ENCODE results near the gene MTFP1.

MTFP1 gene

GRCh38 chr22:30432096-30432495 lies 6.5 kb downstream of the MTFP1 start:
- H2BK5ac ChIP-seq (ENCODE audit: low read depth, low read length, poor library complexity, severe bottlenecking) = no peak overlapping the region
- no peak overlapping the region for H2AK5ac ChIP-seq (ENCODE audit: low read length, severe bottlenecking)
- H3K4me2 ChIP-seq (ENCODE audit: low read length, poor library complexity, severe bottlenecking) = no peak overlapping the region
- H3K79me1 ChIP-seq (replicated peaks; ENCODE audit: low read length, poor library complexity, severe bottlenecking) = no peaks in the 10 kb centered on the region
- H3K9me3 ChIP-seq (ENCODE audit: control insufficient read depth, low read length) = no peaks in the 10 kb centered on the region
- no peak overlapping the region for H4K8ac ChIP-seq (ENCODE audit: low read length)
- H3K14ac ChIP-seq (ENCODE audit: low read length in 2 of 2) = no peak overlapping the region
- no peak overlapping the region for H2AFZ ChIP-seq (ENCODE audit: low read depth, low read length)
- H3K4me1 ChIP-seq (ENCODE audit: control insufficient read depth, insufficient read depth, low read depth, low read length) = peaks cover 7% of the 10 kb centered on the region
- no peak overlapping the region for H3K23ac ChIP-seq (ENCODE audit: low read length in 2 of 2)
- no peaks in the 10 kb centered on the region for H3K27me3 ChIP-seq (ENCODE audit: control insufficient read depth in 1 of 2, insufficient read depth in 1 of 2, low read length in 2 of 2)
- 84% methylated on average over 4 of the region's 4 CpGs for WGBS
- H3K18ac ChIP-seq (ENCODE audit: low read depth in 1 of 2, low read length in 2 of 2) = no peak overlapping the region
- DNase-seq = no peak
- H3K36me3 ChIP-seq (ENCODE audit: control insufficient read depth in 1 of 2, insufficient read depth in 2 of 2, low read depth in 1 of 2, low read length in 2 of 2) = peaks cover 0 to 21% of the 10 kb centered on the region in 2 experiments
- H3K27ac ChIP-seq (ENCODE audit: low read length, poor library complexity, severe bottlenecking) = no peak overlapping the region
- no peak overlapping the region for H2BK12ac ChIP-seq (ENCODE audit: low read length in 2 of 2)
- no peak overlapping the region for H3K4ac ChIP-seq (ENCODE audit: low read depth in 1 of 2, low read length in 2 of 2)
- H2BK15ac ChIP-seq (ENCODE audit: low read depth, poor library complexity, severe bottlenecking) = no peak overlapping the region
- no peak overlapping the region for H3K4me3 ChIP-seq (ENCODE audit: insufficient read depth in 1 of 2, low read depth in 1 of 2, low read length in 2 of 2)
- no peak overlapping the region for H4K91ac ChIP-seq (ENCODE audit: low read length)
- H3K9ac ChIP-seq (ENCODE audit: low read length) = no peak overlapping the region
- H2BK120ac ChIP-seq (ENCODE audit: low read depth, low read length) = no peak overlapping the region

- H3K4me2 ChIP-seq (ENCODE audit: low read length, poor library complexity, severe bottlenecking) = no peak overlapping the region
- WGBS = 45% methylated on average over 1 of the region's 2 CpGs
- no peak overlapping the region for H3K27ac ChIP-seq (ENCODE audit: low read length, poor library complexity, severe bottlenecking)
- no peaks in the 10 kb centered on the region for H3K79me1 ChIP-seq (replicated peaks; ENCODE audit: low read length, poor library complexity, severe bottlenecking)
- no peak overlapping the region for H2BK12ac ChIP-seq (ENCODE audit: low read length in 2 of 2)
- H3K9me3 ChIP-seq (ENCODE audit: control insufficient read depth, low read length) = no peaks in the 10 kb centered on the region
- no peak overlapping the region for H3K18ac ChIP-seq (ENCODE audit: low read depth in 1 of 2, low read length in 2 of 2)
- no peak overlapping the region for H3K14ac ChIP-seq (ENCODE audit: low read length in 2 of 2)
- H2AK5ac ChIP-seq (ENCODE audit: low read length, severe bottlenecking) = no peak overlapping the region
- no peak overlapping the region for H4K91ac ChIP-seq (ENCODE audit: low read length)
- H3K9ac ChIP-seq (ENCODE audit: low read length) = no peak overlapping the region
- H2BK120ac ChIP-seq (ENCODE audit: low read depth, low read length) = no peak overlapping the region
- H3K4me1 ChIP-seq (ENCODE audit: control insufficient read depth, insufficient read depth, low read depth, low read length) = peaks cover 6% of the 10 kb centered on the region
- H4K8ac ChIP-seq (ENCODE audit: low read length) = no peak overlapping the region
- H2AFZ ChIP-seq (ENCODE audit: low read depth, low read length) = no peak overlapping the region
- H3K36me3 ChIP-seq (ENCODE audit: control insufficient read depth in 1 of 2, insufficient read depth in 2 of 2, low read depth in 1 of 2, low read length in 2 of 2) = peaks cover 0 to 18% of the 10 kb centered on the region in 2 experiments
- no peak overlapping the region for H3K23ac ChIP-seq (ENCODE audit: low read length in 2 of 2)
- no peak overlapping the region for H2BK15ac ChIP-seq (ENCODE audit: low read depth, poor library complexity, severe bottlenecking)
- DNase-seq = no peak
- H3K27me3 ChIP-seq (ENCODE audit: control insufficient read depth in 1 of 2, insufficient read depth in 1 of 2, low read length in 2 of 2) = no peaks in the 10 kb centered on the region
- no peak overlapping the region for H3K4ac ChIP-seq (ENCODE audit: low read depth in 1 of 2, low read length in 2 of 2)
- no peak overlapping the region for H3K4me3 ChIP-seq (ENCODE audit: insufficient read depth in 1 of 2, low read depth in 1 of 2, low read length in 2 of 2)
- no peak overlapping the region for H2BK5ac ChIP-seq (ENCODE audit: low read depth, low read length, poor library complexity, severe bottlenecking)
Observed at GRCh38 chr22:30432520-30432919, 7.0 kb downstream of the MTFP1 start.

- H2AFZ ChIP-seq (ENCODE audit: low read depth, low read length) = no peak overlapping the region
- no peak overlapping the region for H4K8ac ChIP-seq (ENCODE audit: low read length)
- peaks cover 0 to 15% of the 10 kb centered on the region in 2 experiments for H3K36me3 ChIP-seq (ENCODE audit: control insufficient read depth in 1 of 2, insufficient read depth in 2 of 2, low read depth in 1 of 2, low read length in 2 of 2)
- H3K79me1 ChIP-seq (replicated peaks; ENCODE audit: low read length, poor library complexity, severe bottlenecking) = no peaks in the 10 kb centered on the region
- H2BK5ac ChIP-seq (ENCODE audit: low read depth, low read length, poor library complexity, severe bottlenecking) = no peak overlapping the region
- H3K18ac ChIP-seq (ENCODE audit: low read depth in 1 of 2, low read length in 2 of 2) = no peak overlapping the region
- H2BK12ac ChIP-seq (ENCODE audit: low read length in 2 of 2) = no peak overlapping the region
- peaks cover 6% of the 10 kb centered on the region for H3K4me1 ChIP-seq (ENCODE audit: control insufficient read depth, insufficient read depth, low read depth, low read length)
- no peak overlapping the region for H4K91ac ChIP-seq (ENCODE audit: low read length)
- WGBS = 91% methylated on average over 3 of the region's 3 CpGs
- H2AK5ac ChIP-seq (ENCODE audit: low read length, severe bottlenecking) = no peak overlapping the region
- H3K27ac ChIP-seq (ENCODE audit: low read length, poor library complexity, severe bottlenecking) = no peak overlapping the region
- no peaks in the 10 kb centered on the region for H3K27me3 ChIP-seq (ENCODE audit: control insufficient read depth in 1 of 2, insufficient read depth in 1 of 2, low read length in 2 of 2)
- no peak overlapping the region for H2BK120ac ChIP-seq (ENCODE audit: low read depth, low read length)
- H2BK15ac ChIP-seq (ENCODE audit: low read depth, poor library complexity, severe bottlenecking) = no peak overlapping the region
- H3K9me3 ChIP-seq (ENCODE audit: control insufficient read depth, low read length) = no peaks in the 10 kb centered on the region
- no peak overlapping the region for H3K4me2 ChIP-seq (ENCODE audit: low read length, poor library complexity, severe bottlenecking)
- no peak overlapping the region for H3K4ac ChIP-seq (ENCODE audit: low read depth in 1 of 2, low read length in 2 of 2)
- no peak overlapping the region for H3K14ac ChIP-seq (ENCODE audit: low read length in 2 of 2)
- H3K23ac ChIP-seq (ENCODE audit: low read length in 2 of 2) = no peak overlapping the region
- no peak overlapping the region for H3K9ac ChIP-seq (ENCODE audit: low read length)
- DNase-seq = no peak
- H3K4me3 ChIP-seq (ENCODE audit: insufficient read depth in 1 of 2, low read depth in 1 of 2, low read length in 2 of 2) = no peak overlapping the region
Observed at GRCh38 chr22:30433227-30433626, 7.7 kb downstream of the MTFP1 start.

- Histone ChIP-seq H2BK5ac (ENCODE audit: low read depth, low read length, poor library complexity, severe bottlenecking) (no peak overlapping the region), H3K14ac (ENCODE audit: low read length in 2 of 2) (no peak overlapping the region), H3K9me3 (ENCODE audit: control insufficient read depth, low read length) (no peaks in the 10 kb centered on the region), H3K4me1 (ENCODE audit: control insufficient read depth, insufficient read depth, low read depth, low read length) (peaks cover 6% of the 10 kb centered on the region), H3K4ac (ENCODE audit: low read depth in 1 of 2, low read length in 2 of 2) (no peak overlapping the region), H3K27me3 (ENCODE audit: control insufficient read depth in 1 of 2, insufficient read depth in 1 of 2, low read length in 2 of 2) (no peaks in the 10 kb centered on the region), H2BK15ac (ENCODE audit: low read depth, poor library complexity, severe bottlenecking) (no peak overlapping the region), H3K23ac (ENCODE audit: low read length in 2 of 2) (no peak overlapping the region), H4K8ac (ENCODE audit: low read length) (no peak overlapping the region), H3K36me3 (ENCODE audit: control insufficient read depth in 1 of 2, insufficient read depth in 2 of 2, low read depth in 1 of 2, low read length in 2 of 2) (peaks cover 0 to 9% of the 10 kb centered on the region in 2 experiments), H3K4me2 (ENCODE audit: low read length, poor library complexity, severe bottlenecking) (no peak overlapping the region), H4K91ac (ENCODE audit: low read length) (no peak overlapping the region), H3K9ac (ENCODE audit: low read length) (no peak overlapping the region), H3K79me1 (replicated peaks; ENCODE audit: low read length, poor library complexity, severe bottlenecking) (no peaks in the 10 kb centered on the region), H3K4me3 (ENCODE audit: insufficient read depth in 1 of 2, low read depth in 1 of 2, low read length in 2 of 2) (no peak overlapping the region), H2AK5ac (ENCODE audit: low read length, severe bottlenecking) (no peak overlapping the region), H3K27ac (ENCODE audit: low read length, poor library complexity, severe bottlenecking) (no peak overlapping the region), H2BK12ac (ENCODE audit: low read length in 2 of 2) (no peak overlapping the region), H2BK120ac (ENCODE audit: low read depth, low read length) (no peak overlapping the region), H2AFZ (ENCODE audit: low read depth, low read length) (no peak overlapping the region), H3K18ac (ENCODE audit: low read depth in 1 of 2, low read length in 2 of 2) (no peak overlapping the region)
- WGBS = 89% methylated on average over 1 of the region's 1 CpG
- DNase-seq = no peak
Observed at GRCh38 chr22:30433773-30434172, 8.2 kb downstream of the MTFP1 start.

All from mesenchymal stem cell (in vitro differentiated cells and primary cell).